HL-60 (cell line): ENCODE data around the gene ANTXR1.
"Not testable (repeated sequence)": the region's sequence is repeated elsewhere in the genome, so short reads cannot be mapped to it uniquely, and the experiment has no call there.

Experiments
- CTCF ChIP-seq: IDR thresholded peaks from one replicate; pipeline ENCODE4 v1.5.1; 2011; ENCODE audit warnings: low read length, control low read depth, inconsistent platforms; ENCODE audit not compliant: insufficient read depth
- GABPA ChIP-seq: IDR thresholded peaks from 2 replicates; pipeline ENCODE4 v1.6.1; 2012; ENCODE audit warnings: low read depth
- POLR2AphosphoS5 ChIP-seq: IDR thresholded peaks from 2 replicates; pipeline ENCODE4 v1.6.1; 2012; ENCODE audit warnings: low read depth
- REST ChIP-seq: IDR thresholded peaks from 2 replicates; pipeline ENCODE4 v1.6.1; 2012; ENCODE audit warnings: low read depth; ENCODE audit not compliant: insufficient replicate concordance
- SPI1 ChIP-seq: IDR thresholded peaks from 2 replicates; pipeline ENCODE4 v1.6.1; 2012; ENCODE audit warnings: low read depth, mild to moderate bottlenecking, borderline replicate concordance

DNA sequence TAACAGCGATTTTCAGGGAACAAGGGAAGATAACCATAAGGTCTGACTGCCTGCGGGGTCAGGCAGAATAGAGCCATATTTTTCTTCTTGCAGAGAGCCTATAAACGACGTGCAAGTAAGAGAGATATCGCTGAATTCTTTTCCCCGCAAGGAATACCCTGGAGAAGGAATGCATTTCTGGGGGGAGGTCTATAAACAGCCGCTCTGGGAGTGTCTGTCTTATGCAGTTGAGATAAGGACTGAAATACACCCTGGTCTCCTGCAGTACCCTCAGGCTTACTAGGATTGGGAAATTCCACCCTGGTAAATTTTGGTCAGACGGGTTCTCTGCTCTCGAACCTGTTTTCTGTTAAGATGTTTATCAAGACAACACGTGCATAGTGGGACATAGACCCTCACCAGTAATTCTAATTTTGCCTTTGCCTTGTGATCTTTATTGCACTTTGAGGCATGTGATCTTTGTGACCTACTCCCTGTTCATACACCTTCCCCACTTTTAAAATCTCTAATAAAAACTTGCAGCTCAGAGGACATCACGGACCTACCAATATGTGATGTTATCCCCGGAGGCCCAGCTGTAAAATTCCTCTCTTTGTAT lies 247.1 kb downstream of the ANTXR1 start:
- not testable (repeated sequence) for TF ChIP-seq POLR2AphosphoS5, GABPA, CTCF, SPI1, REST
